ENCODE data around the gene NSUN3.
"Not testable (repeated sequence)": the region's sequence is repeated elsewhere in the genome, so short reads cannot be mapped to it uniquely, and the experiment has no call there.

Gene NSUN3

DNA sequence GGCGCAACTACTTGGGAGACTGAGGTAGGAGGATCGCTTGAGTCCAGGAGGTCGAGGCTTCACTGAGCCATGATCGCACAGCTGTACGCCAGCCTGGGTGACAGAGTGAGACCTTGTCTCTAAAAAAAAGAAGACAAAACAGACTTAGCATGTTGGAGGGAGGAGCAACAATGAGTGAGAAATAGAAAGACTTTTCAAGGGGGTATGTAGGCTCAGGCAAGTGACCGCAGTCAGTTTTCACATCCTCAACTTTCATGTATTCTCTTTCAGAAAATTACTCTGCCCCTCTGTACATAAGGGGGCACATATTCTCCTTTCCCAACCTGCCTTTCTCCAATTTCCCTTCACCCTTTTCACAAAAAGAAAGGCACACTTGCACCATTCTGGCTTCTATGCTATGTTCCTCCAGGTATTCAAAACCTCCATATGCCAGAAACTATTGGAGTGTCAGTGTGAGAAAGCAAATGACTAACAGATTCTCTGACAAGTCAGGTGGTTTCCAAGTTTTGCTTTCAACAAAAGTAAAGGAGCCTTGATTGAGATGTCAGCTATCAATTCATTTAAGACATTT, 7.6 kb downstream of the NSUN3 start:
- TF ChIP-seq, protein P1, sequence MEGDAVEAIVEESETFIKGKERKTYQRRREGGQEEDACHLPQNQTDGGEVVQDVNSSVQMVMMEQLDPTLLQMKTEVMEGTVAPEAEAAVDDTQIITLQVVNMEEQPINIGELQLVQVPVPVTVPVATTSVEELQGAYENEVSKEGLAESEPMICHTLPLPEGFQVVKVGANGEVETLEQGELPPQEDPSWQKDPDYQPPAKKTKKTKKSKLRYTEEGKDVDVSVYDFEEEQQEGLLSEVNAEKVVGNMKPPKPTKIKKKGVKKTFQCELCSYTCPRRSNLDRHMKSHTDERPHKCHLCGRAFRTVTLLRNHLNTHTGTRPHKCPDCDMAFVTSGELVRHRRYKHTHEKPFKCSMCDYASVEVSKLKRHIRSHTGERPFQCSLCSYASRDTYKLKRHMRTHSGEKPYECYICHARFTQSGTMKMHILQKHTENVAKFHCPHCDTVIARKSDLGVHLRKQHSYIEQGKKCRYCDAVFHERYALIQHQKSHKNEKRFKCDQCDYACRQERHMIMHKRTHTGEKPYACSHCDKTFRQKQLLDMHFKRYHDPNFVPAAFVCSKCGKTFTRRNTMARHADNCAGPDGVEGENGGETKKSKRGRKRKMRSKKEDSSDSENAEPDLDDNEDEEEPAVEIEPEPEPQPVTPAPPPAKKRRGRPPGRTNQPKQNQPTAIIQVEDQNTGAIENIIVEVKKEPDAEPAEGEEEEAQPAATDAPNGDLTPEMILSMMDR (IDR thresholded peaks at IDR 0.05; ENCODE audit: low read depth, low read length), result no peak
- DNase-seq (ENCODE audit: extremely low read depth, low read depth), result no peak

- DNase-seq (ENCODE audit: extremely low read depth, low read depth), result no peak
- TF ChIP-seq, protein P1 (IDR thresholded peaks at IDR 0.05; ENCODE audit: low read depth, low read length), result no peak
These were observed 8.9 kb downstream of the NSUN3 start for GRCh38 chr3:94071713-94072284.

DNA sequence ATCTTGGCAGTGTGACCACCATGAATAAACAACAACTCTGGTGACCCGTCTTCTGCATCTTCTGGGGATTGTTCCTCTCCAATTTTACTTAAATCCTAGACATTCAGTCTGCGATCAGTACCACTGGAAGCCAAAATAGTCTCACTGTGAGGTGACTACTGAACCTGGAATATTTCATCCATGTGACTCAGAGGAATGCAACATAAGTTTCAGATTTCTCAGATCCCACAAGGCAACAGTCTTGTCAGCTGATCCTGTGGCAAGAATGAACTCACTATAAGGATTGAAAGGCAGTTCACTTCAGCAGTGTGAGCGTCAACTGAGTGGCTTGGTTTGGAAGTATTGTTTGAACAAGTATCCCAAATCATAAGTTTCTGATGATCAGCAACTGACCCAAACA, 13.2 kb downstream of the NSUN3 start:
- TF ChIP-seq, protein P1 (IDR thresholded peaks at IDR 0.05; ENCODE audit: low read depth, low read length), result no peak
- DNase-seq (ENCODE audit: extremely low read depth, low read depth), result no peak

DNA sequence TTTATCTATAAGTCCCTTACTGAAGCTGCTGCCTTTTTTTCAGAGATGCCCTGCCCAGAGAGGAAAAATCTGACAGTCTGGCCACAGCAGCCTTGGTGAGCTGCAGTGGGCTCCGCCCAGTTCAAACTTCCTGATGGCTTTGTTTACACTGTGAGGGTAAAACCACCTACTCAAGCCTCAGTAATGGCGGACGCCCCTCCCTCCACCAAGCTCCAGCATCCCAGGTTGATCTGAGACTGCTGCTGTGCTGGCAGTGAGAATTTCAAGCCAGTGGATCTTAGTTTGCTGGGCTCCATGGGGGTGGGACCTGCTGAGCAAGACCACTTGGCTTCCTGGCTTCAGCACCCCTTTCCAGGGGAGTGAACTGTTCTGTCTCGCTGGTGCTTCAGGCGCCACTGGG, 17.7 kb downstream of the NSUN3 start:
- DNase-seq (ENCODE audit: extremely low read depth, low read depth), result not testable (repeated sequence)

DNA sequence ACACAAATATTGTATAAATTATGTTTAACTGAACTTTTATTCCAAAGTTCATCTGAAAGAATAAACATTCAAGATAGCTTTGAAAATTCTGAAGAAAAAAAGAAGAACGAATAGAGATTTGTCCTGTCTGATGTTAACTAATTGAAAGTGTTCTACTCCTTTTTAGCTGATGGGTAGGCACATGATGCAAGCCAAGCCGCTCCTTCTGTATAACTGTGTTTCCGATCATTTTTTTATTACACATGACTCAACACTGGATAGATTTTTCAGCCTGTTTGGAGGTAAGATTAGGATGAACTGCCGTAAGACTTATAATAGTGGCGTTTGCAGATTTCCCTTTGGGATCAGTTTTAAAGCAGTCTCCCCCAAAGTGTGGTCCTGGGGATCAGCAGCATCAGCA, 19.0 kb downstream of the NSUN3 start:
- no peak for DNase-seq (ENCODE audit: extremely low read depth, low read depth)
- TF ChIP-seq, protein P1 (IDR thresholded peaks at IDR 0.05; ENCODE audit: low read depth, low read length), result no peak

DNA sequence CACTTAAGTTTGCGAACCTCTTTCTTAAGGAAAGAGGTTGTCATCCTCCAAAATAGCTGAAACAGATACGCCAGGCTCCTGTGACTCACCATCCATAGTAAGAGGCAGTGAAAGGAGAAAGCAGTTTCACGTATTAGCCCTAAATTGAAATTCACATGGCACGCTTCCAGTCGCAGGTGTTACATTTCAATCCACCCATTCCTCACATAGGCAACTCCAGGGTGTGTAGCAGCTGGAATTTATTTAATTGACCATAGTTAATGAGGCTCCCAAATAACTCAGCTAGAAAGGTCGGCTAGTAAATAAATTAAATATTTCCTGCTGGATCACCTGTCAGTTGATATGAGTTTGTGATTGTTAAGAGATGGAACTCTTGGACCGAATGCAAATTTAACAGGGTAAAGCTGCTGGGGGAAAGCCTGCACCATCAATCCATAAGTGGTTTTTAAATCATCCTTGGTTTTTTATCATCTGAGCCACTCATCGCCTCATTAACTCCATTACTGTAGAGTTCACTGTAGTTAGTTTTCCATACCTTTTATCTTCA, 19.6 kb downstream of the NSUN3 start:
- DNase-seq (ENCODE audit: extremely low read depth, low read depth), result no peak
- TF ChIP-seq, protein P1 (IDR thresholded peaks at IDR 0.05; ENCODE audit: low read depth, low read length), result no peak

DNA sequence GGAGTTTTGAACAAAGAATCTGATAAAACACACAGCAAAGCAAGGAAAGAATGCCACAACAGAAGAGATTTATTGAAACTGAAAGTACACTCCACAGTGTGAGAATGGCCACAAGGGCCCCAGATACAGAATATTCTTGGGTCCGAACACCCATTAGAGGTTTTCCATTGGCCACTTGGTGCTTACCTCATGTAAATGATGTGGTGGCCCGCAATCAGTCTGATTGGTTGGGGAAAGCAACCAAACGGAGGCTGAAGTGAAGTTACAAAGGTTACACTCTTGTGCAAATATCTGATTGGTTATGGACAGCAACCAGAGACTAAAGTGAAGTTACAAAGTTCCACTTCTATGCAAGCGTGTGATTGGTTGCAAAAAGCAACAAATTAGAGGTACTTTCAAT, 20.4 kb downstream of the NSUN3 start:
- DNase-seq (ENCODE audit: extremely low read depth, low read depth), result no peak
- TF ChIP-seq, protein P1 (IDR thresholded peaks at IDR 0.05; ENCODE audit: low read depth, low read length), result no peak

GRCh38 chr3:94089126-94089525, 26.3 kb downstream of the NSUN3 start:
- no peak for DNase-seq (ENCODE audit: extremely low read depth, low read depth)
- TF ChIP-seq, protein P1 (IDR thresholded peaks at IDR 0.05; ENCODE audit: low read depth, low read length), result no peak

Data from AG09319 (cell line).